GM06990 (cell line): Measurements from ENCODE around the gene ACE.

ENCODE experiments used
- DNase-seq: peaks from one replicate; pipeline ENCODE4 v3.0.0-alpha.2; 2011; ENCODE audit not compliant: insufficient read length; ENCODE audit errors: extremely low read depth
- H3K27me3 ChIP-seq: replicated peaks from 2 replicates; pipeline ENCODE4 v1.6.0; 2011; ENCODE audit warnings: low read length; ENCODE audit not compliant: control insufficient read depth, insufficient read depth
- H3K36me3 ChIP-seq: 2 replicates; pipeline ENCODE4 v1.5.1; 2011; ENCODE audit warnings: low read length; ENCODE audit not compliant: control insufficient read depth, insufficient read depth
- H3K4me3 ChIP-seq: replicated peaks from 2 replicates; pipeline ENCODE4 v1.5.1; 2011; ENCODE audit warnings: low read depth, mild to moderate bottlenecking, control low read depth, low read length
- TF ChIP-seq, protein P1 (sequence below): IDR thresholded peaks from 2 replicates; pipeline ENCODE4 v1.5.1; 2011; ENCODE audit warnings: low read length, control low read depth, mild to moderate bottlenecking, inconsistent platforms; ENCODE audit not compliant: insufficient read depth, poor library complexity, severe bottlenecking

The ACE gene

DNA sequence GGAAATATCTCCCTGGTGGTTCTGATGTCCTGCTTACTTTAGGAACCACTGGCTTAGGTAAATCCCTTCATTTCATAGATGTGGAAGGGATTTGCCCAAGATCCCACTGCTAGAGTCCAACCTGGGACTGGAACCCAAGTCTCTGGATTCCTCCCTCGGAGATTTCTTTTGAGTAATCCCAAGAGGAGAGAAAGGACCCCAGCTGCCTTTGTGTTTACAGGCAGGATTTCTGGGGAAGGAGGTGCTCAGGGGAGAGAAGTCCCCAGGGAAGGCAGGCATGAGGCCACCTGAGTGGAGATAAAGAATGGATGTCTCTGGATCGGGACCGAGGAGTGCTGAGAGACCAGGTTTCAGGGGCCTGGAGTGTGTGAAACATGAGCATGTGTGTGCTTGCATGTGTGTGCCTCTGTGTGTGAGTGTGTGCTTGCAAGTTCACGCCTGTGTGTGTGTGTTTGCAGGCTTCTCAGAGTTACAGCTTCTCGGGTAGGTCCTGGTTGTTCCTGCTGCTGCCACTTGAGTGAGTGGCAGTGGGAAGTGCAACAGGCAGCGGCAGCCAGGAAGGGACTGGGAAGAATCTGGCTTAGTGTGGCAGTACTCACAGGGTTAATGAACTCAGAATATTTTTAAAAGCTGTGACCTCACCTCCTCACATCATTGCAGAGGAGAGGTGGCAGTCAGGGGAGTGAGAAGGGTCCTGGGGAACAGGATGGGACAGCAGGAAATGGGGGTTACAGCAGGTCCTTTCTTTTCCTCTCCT, 48.5 kb downstream of the ACE start:
- Histone ChIP-seq H3K27me3 (no peaks in the 10 kb centered on the region; the same call in none of the 2 replicates), H3K36me3 (no peaks in the 10 kb centered on the region), H3K4me3 (no peak overlapping the region)
- no peak for DNase-seq
- TF ChIP-seq, protein P1, sequence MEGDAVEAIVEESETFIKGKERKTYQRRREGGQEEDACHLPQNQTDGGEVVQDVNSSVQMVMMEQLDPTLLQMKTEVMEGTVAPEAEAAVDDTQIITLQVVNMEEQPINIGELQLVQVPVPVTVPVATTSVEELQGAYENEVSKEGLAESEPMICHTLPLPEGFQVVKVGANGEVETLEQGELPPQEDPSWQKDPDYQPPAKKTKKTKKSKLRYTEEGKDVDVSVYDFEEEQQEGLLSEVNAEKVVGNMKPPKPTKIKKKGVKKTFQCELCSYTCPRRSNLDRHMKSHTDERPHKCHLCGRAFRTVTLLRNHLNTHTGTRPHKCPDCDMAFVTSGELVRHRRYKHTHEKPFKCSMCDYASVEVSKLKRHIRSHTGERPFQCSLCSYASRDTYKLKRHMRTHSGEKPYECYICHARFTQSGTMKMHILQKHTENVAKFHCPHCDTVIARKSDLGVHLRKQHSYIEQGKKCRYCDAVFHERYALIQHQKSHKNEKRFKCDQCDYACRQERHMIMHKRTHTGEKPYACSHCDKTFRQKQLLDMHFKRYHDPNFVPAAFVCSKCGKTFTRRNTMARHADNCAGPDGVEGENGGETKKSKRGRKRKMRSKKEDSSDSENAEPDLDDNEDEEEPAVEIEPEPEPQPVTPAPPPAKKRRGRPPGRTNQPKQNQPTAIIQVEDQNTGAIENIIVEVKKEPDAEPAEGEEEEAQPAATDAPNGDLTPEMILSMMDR = no peak

DNA sequence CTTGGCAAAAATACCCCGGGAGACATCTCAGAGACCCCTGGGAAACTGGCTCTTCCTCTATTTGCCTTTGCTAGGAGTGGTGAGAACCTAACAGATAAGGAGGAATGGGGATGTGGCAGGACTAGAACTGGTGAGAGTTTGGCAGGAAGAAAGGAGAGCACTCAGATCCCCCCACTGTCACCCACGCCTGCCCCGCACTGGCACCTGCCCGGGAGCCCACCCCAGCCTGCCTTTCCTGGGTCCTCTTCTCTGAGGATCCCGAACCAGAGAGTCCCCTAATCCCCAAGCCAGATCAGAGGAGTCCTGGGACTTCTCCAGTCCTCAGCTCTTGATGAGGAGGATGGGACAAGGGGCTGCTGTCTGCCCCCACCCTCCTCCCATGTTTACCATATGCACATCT, 50.0 kb downstream of the ACE start:
- Histone ChIP-seq H3K27me3 (no peaks in the 10 kb centered on the region; the same call in none of the 2 replicates), H3K4me3 (no peak overlapping the region), H3K36me3 (no peaks in the 10 kb centered on the region)
- no peak for DNase-seq
- TF ChIP-seq, protein P1 = no peak

DNA sequence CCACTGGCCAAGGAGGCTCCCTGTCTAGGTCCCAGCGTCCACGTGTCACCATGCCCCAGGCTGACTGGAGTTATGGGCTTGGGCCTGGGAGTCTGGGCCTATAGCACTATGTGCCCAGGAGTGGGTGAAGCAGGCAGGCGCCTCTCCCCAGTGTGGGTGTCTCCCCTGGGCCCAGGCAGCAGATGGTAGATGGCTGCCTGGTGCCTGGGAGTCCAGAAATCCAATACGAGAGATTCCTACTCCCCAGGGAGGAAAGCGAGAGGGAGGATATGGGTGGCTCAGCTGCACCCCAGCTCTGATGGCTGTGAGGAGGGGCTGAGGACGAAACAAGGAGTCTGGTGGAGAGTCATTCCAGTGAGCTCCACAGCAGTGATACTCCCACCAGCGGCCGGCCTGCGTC, 51.3 kb downstream of the ACE start:
- DNase-seq = no peak
- TF ChIP-seq, protein P1 = no peak
- Histone ChIP-seq H3K36me3 (no peaks in the 10 kb centered on the region), H3K4me3 (no peak overlapping the region), H3K27me3 (no peaks in the 10 kb centered on the region; the same call in none of the 2 replicates)

DNA sequence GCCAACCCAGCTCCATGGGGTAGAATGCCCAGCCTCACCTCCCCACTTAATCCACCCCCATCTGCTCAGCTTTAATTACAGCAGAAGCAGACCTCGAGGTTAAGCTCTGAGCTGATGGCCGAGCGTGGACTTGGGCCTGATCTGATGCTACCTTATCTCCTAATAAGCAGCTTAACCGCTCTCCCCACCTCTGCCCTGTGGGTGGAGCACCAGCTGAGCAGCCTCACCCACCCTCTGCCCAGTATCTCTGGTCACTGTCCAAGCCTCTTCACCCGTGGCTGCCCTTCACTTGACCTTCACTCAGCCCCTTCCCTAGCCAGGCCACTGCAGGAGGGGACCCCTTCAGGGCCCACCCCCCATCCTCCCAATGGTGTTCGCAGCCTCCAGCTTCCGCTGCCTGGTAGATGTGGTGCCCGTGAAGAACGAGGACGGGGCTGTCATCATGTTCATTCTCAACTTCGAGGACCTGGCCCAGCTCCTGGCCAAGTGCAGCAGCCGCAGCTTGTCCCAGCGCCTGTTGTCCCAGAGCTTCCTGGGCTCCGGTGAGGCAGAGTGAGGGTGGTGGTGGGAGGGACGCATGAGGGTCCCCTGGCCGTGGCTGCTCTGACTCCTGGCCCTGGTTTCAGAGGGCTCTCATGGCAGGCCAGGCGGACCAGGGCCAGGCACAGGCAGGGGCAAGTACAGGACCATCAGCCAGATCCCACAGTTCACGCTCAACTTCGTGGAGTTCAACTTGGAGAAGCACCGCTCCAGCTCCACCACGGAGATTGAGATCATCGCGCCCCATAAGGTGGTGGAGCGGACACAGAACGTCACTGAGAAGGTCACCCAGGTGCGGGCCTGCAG, 53.1 kb downstream of the ACE start:
- TF ChIP-seq, protein P1 = no peak
- Histone ChIP-seq H3K36me3 (no peaks in the 10 kb centered on the region), H3K4me3 (no peak overlapping the region), H3K27me3 (no peaks in the 10 kb centered on the region; the same call in none of the 2 replicates)
- no peak for DNase-seq

DNA sequence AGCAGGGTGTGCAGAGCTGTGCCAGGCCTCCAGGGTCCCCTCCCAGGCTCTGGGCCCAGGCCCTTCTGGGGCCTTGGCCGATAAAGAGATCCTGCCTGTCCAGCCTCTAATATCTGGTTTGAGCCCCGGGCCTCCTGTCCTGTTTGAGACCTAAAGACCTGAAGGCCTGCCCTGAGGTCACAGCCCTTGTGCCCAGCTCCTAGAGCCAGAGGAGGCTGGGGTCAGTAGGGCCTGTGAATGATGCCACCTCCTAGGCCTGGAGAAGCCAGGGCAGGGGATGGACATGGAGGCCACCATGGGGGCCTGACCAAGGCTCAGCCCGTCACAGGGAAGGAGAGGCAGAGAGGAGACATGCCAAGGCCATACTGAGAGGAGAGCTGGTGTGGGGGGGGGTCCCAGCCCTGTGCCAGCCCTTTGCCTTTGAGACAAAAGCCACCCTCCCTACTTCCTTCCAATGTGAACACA, 53.7 kb downstream of the ACE start:
- no peaks in the 10 kb centered on the region for H3K36me3 ChIP-seq
- no peak for DNase-seq
- TF ChIP-seq, protein P1 = no peak

More for the DNA sequence above, 53.7 kb downstream of the ACE start:
- H3K27me3 ChIP-seq = no peaks in the 10 kb centered on the region; the same call in 1 of the 2 replicates
- no peak overlapping the region for H3K4me3 ChIP-seq
